Esophagus muscularis mucosa (tissue), 4 donors: ENCODE measurements around the gene ITGAD. TPM values are rescaled to one million over a fixed set of nuclear protein-coding genes. Genes with fewer than 3 reads are reported as not detected.

Experiments used
- DNase-seq: peaks from one replicate; pipeline ENCODE4 v3.0.0-alpha.2; 2017; ENCODE audit errors: extremely low spot score
- H3K27ac ChIP-seq, 4 donors: fragments of 200-600 bp; sonication (generic); replicated peaks in 1 of 4; 1 replicate in 3 of 4; 2 replicates in 1 of 4; pipeline ENCODE4 v1.5.1; 2016 to 2019; ENCODE audit warnings: mild to moderate bottlenecking in 1 of 4
- H3K27me3 ChIP-seq, 4 donors: fragments of 200-600 bp; sonication (generic); one replicate each; pipeline versions ENCODE4 v1.5.1 to v1.6.0; 2016 to 2019
- H3K36me3 ChIP-seq, 4 donors: fragments of 200-600 bp; sonication (generic); one replicate each; pipeline ENCODE4 v1.5.1; 2016 to 2019
- H3K4me1 ChIP-seq, 4 donors: fragments of 200-600 bp; sonication (generic); one replicate each; pipeline ENCODE4 v1.5.1; 2016 to 2019
- H3K4me3 ChIP-seq, 4 donors: fragments of 200-600 bp; sonication (generic); 1 replicate in 2 of 4; 2 replicates in 2 of 4; pipeline ENCODE4 v1.5.1; 2016 to 2019; ENCODE audit warnings: mild to moderate bottlenecking in 4 of 4, moderate library complexity in 1 of 4
- H3K9me3 ChIP-seq, 4 donors: fragments of 200-600 bp; sonication (generic); 1 replicate in 3 of 4; 2 replicates in 1 of 4; pipeline ENCODE4 v1.5.1; 2016 to 2019
- CTCF ChIP-seq, 3 experiments: fragments of 200-600 bp in 2 of 3; fragments of 450-650 bp in 1 of 3; sonication (generic) in 2 of 3; IDR thresholded peaks; one replicate each; pipeline ENCODE4 v1.5.1; 2017 to 2019; ENCODE audit warnings: antibody characterized with exemption in 3 of 3, mild to moderate bottlenecking in 2 of 3, moderate library complexity in 1 of 3
- EP300 ChIP-seq: sonication (generic); formaldehyde crosslinking; IDR thresholded peaks from one replicate; pipeline ENCODE4 v1.6.1; 2017; ENCODE audit warnings: antibody characterized with exemption
- POLR2A ChIP-seq: fragments of 450-650 bp; IDR thresholded peaks from one replicate; pipeline ENCODE4 v1.6.1; 2017; ENCODE audit warnings: antibody characterized with exemption, moderate library complexity, mild to moderate bottlenecking, low read depth
- POLR2AphosphoS5 ChIP-seq, 2 donors: sonication (generic); formaldehyde crosslinking; IDR thresholded peaks; one replicate each; pipeline ENCODE4 v1.6.1; 2017; ENCODE audit warnings: antibody characterized with exemption in 2 of 2
- WGBS: methylation state at CpG from one replicate; pipeline ENCODE4 v1.1.5; 2018; 5-methylcytosine and 5-hydroxymethylcytosine counted together
- intact Hi-C: fragments of 100-400 bp; cut with DNase I; formaldehyde crosslinking; loops from one replicate; pipeline ENCODE4 v1.15.1; 2023
- total RNA-seq, 4 donors: library from RNA; depleted of rRNA; stranded (reverse); fragments of >200 nt; gene quantifications; one replicate each; pipeline versions ENCODE4 v1.1.0 to v1.2.1, GENCODE V29; 2016

Gene ITGAD
- total RNA-seq, 4 donors from 2014 or later = 0.50 TPM; not detected in 3

- peaks cover 0 to 7% (median 0%) of the 10 kb centered on the region in 4 donors for H3K27me3 ChIP-seq
- 76% methylated on average over 16 of the region's 21 CpGs for WGBS
- no peak for DNase-seq
- no peaks in the 10 kb centered on the region for H3K36me3 ChIP-seq
- no peak overlapping the region for H3K27ac ChIP-seq
- peaks cover 0 to 13% (median 0%) of the 10 kb centered on the region in 4 donors for H3K9me3 ChIP-seq
- no peaks in the 10 kb centered on the region for H3K4me1 ChIP-seq
- TF ChIP-seq POLR2A = no peak
- no peak for TF ChIP-seq EP300
- no peak overlapping the region for H3K4me3 ChIP-seq
- intact Hi-C loops = no loop called here
Measured at GRCh38 chr16:31403590-31404352, 10.6 kb downstream of the ITGAD start.

- no peak overlapping the region for H3K4me3 ChIP-seq
Measured at GRCh38 chr16:31404353-31405064, 11.4 kb downstream of the ITGAD start.

GRCh38 chr16:31407406-31407805 lies 14.3 kb downstream of the ITGAD start:
- H3K9me3 ChIP-seq = no peaks in the 10 kb centered on the region
- no peak overlapping the region for H3K27ac ChIP-seq
- H3K27me3 ChIP-seq = peaks cover 0 to 20% (median 0%) of the 10 kb centered on the region in 4 donors
- no peak for DNase-seq
- no peak overlapping the region for H3K4me3 ChIP-seq
- 81% methylated on average over 8 of the region's 8 CpGs for WGBS
- H3K36me3 ChIP-seq = no peaks in the 10 kb centered on the region
- intact Hi-C loops = no loop called here
- no peak for TF ChIP-seq POLR2AphosphoS5 (IDR thresholded peaks at IDR 0.05)
- TF ChIP-seq POLR2A = no peak
- TF ChIP-seq EP300 = no peak
- no peak for TF ChIP-seq CTCF (IDR thresholded peaks at IDR 0.05)
- no peaks in the 10 kb centered on the region for H3K4me1 ChIP-seq

More at GRCh38 chr16:31404353-31405064, 11.4 kb downstream of the ITGAD start:
- Histone ChIP-seq H3K36me3 (no peaks in the 10 kb centered on the region), H3K4me1 (no peaks in the 10 kb centered on the region), H3K9me3 (peaks cover 0 to 9% (median 0%) of the 10 kb centered on the region in 4 donors), H3K27me3 (peaks cover 0 to 8% (median 0%) of the 10 kb centered on the region in 4 donors), H3K27ac (no peak overlapping the region)
- DNase-seq = no peak
- TF ChIP-seq POLR2A = no peak
- no peak for TF ChIP-seq CTCF (IDR thresholded peaks at IDR 0.05)
- TF ChIP-seq POLR2AphosphoS5 (IDR thresholded peaks at IDR 0.05) = no peak
- no peak for TF ChIP-seq EP300
- intact Hi-C loops = no loop called here
- 63% methylated on average over 9 of the region's 9 CpGs for WGBS

- Histone ChIP-seq H3K27ac (no peak overlapping the region), H3K9me3 (no peaks in the 10 kb centered on the region), H3K4me3 (no peak overlapping the region), H3K36me3 (no peaks in the 10 kb centered on the region), H3K27me3 (peaks cover 0 to 21% (median 0%) of the 10 kb centered on the region in 4 donors), H3K4me1 (no peaks in the 10 kb centered on the region)
- TF ChIP-seq EP300 (no peak), POLR2AphosphoS5 (IDR thresholded peaks at IDR 0.05) (no peak), CTCF (IDR thresholded peaks at IDR 0.05) (no peak), POLR2A (no peak)
- intact Hi-C loops = no loop called here
- WGBS = 45% methylated on average over 3 of the region's 3 CpGs
- no peak for DNase-seq
Measured at GRCh38 chr16:31409433-31409832, 16.3 kb downstream of the ITGAD start.

- no peak overlapping the region for H3K27ac ChIP-seq
- no peaks in the 10 kb centered on the region for H3K4me1 ChIP-seq
- H3K4me3 ChIP-seq = no peak overlapping the region
- H3K36me3 ChIP-seq = no peaks in the 10 kb centered on the region
- peaks cover 0 to 27% (median 0%) of the 10 kb centered on the region in 4 donors for H3K27me3 ChIP-seq
- DNase-seq = no peak
- WGBS = 83% methylated on average over 9 of the region's 9 CpGs
- intact Hi-C loops = no loop called here
- no peaks in the 10 kb centered on the region for H3K9me3 ChIP-seq
- no peak for TF ChIP-seq CTCF (IDR thresholded peaks at IDR 0.05)
- TF ChIP-seq POLR2AphosphoS5 (IDR thresholded peaks at IDR 0.05) = no peak
- no peak for TF ChIP-seq EP300
- no peak for TF ChIP-seq POLR2A
Measured at GRCh38 chr16:31410082-31410481, 16.9 kb downstream of the ITGAD start.
